Measurements from ENCODE around the gene IFNL1. TPM values are rescaled to one million over a fixed set of nuclear protein-coding genes. Genes with fewer than 3 reads are reported as not detected.

The IFNL1 gene
- total RNA-seq, 1 experiment from 2014 or later = not detected

Other genes starting within 250 kb of the IFNL1 start
- gene ACP7, start 212.0 kb upstream of the IFNL1 start, total RNA-seq (2022) = 0.45 and 0.46 TPM in 2 replicates
- gene PAK4, start 170.6 kb upstream of the IFNL1 start, total RNA-seq (2022) = 98.6 and 112 TPM in 2 replicates
- 0.39 and 0.84 TPM in 2 replicates for gene NCCRP1, start 99.4 kb upstream of the IFNL1 start, total RNA-seq (2022)
- not detected in 2 replicates for gene SYCN, start 92.1 kb upstream of the IFNL1 start, total RNA-seq (2022)
- gene IFNL3, start 51.4 kb upstream of the IFNL1 start, total RNA-seq (2022) = not detected in 2 replicates
- gene IFNL4, start 47.6 kb upstream of the IFNL1 start, total RNA-seq (2022) = not detected in 2 replicates
- gene IFNL2, start 28.0 kb upstream of the IFNL1 start, total RNA-seq (2022) = not detected in 2 replicates
- gene LRFN1, start 24.5 kb downstream of the IFNL1 start, total RNA-seq (2022) = 21.1 and 21.2 TPM in 2 replicates
- gene GMFG, start 39.6 kb downstream of the IFNL1 start, total RNA-seq (2022) = 0.91 TPM in 1 of 2 replicates, not detected in the other
- 132 and 147 TPM in 2 replicates for gene SAMD4B, start 46.0 kb downstream of the IFNL1 start, total RNA-seq (2022)
- 57.9 and 59.0 TPM in 2 replicates for gene PAF1, start 94.7 kb downstream of the IFNL1 start, total RNA-seq (2022)
- gene MED29, start 95.0 kb downstream of the IFNL1 start, total RNA-seq (2022) = 50.3 and 50.8 TPM in 2 replicates
- 25.8 and 29.7 TPM in 2 replicates for gene ZFP36, start 110.4 kb downstream of the IFNL1 start, total RNA-seq (2022)
- 49.8 and 64.1 TPM in 2 replicates for gene PLEKHG2, start 116.3 kb downstream of the IFNL1 start, total RNA-seq (2022)
- gene RPS16, start 139.5 kb downstream of the IFNL1 start, total RNA-seq (2022) = 2,801 and 3,019 TPM in 2 replicates
- 171 and 188 TPM in 2 replicates for gene SUPT5H, start 149.2 kb downstream of the IFNL1 start, total RNA-seq (2022)
- 152 and 162 TPM in 2 replicates for gene TIMM50, start 184.4 kb downstream of the IFNL1 start, total RNA-seq (2022)
- 1.7 and 2.7 TPM in 2 replicates for gene DLL3, start 202.5 kb downstream of the IFNL1 start, total RNA-seq (2022)
- gene SELENOV, start 218.7 kb downstream of the IFNL1 start, total RNA-seq (2022) = 0.46 and 1.6 TPM in 2 replicates
- 2.1 and 2.8 TPM in 2 replicates for gene EID2B, start 236.4 kb downstream of the IFNL1 start, total RNA-seq (2022)
- gene EID2, start 243.8 kb downstream of the IFNL1 start, total RNA-seq (2022) = 21.7 and 26.3 TPM in 2 replicates

All from Caco-2 (cell line).